Measurements from ENCODE around the gene SIX2.

SIX2 gene

GRCh38 chr2:45000921-45001868 lies 8.1 kb downstream of the SIX2 start:
- DNase-seq = no peak

GRCh38 chr2:45000341-45000901 lies 8.8 kb downstream of the SIX2 start:
- DNase-seq = no peak

- DNase-seq = no peak
Measured at GRCh38 chr2:44999540-44999939, 9.7 kb downstream of the SIX2 start.

DNA sequence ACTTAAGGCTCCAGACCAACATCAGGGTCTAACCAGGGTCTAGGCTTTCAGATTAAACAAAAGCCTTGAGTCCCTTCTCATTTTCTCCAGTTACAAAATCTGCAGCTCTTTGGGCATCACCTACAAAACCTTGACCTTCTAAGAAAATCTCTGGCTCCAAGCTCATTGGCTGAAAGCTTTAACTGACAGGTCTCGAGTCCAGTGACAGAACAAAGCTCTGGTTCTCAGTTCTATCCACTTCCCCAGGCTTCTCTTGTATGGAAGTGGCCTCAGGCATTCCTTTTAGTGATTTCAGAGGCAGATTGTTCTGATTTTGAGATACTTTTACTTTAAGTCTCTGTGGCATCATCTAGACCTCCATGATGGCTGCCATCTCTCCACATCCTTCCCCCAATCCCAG lies 11.3 kb downstream of the SIX2 start:
- no peak for DNase-seq

GRCh38 chr2:44996356-44996755 lies 12.9 kb downstream of the SIX2 start:
- no peak for DNase-seq

DNA sequence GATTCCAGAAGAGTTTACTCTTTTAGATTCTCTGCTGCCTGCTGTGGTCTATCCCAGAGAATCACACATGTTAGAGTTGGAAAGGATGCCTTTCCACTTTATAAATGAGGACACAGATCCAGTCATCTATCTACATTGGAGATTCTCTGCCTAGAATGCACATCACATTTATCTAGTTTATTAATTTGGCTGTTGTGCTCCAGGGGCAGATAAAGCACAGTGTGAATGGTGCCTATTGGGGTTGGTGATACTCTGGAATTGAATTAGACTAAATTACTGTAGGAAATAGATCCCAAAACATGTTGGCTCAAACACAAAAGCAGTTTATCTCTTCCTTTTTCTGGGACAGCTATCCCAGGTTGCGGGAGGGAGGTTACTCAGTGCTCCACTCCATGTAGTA lies 14.9 kb downstream of the SIX2 start:
- no peak for DNase-seq

- no peak for DNase-seq
Measured at GRCh38 chr2:44989176-44989575, 20.1 kb downstream of the SIX2 start.

- no peak for DNase-seq
Measured at GRCh38 chr2:44983836-44984604, 25.2 kb downstream of the SIX2 start.

DNA sequence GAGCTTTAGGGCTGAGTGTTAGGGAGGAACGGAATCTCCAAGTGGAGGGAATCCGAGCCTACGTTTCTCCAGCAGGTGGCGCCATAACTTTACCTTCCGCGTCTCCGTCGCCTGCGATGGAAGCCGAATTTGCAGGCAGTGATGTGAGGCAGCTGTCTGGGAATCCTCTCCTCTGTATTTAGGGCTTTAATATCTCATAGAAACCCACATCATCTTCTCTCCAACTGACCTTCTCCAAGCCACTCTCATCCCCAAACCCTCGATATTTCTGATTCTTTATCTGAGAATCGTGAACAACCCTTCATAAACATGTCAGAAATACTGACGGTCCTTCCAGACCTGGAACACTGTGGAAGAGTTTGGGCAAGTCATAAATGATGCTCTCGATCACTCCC lies 27.5 kb downstream of the SIX2 start:
- peak; percentile 54 to 62 for DNase-seq

GRCh38 chr2:44980751-44981713 lies 28.2 kb downstream of the SIX2 start:
- no peak for DNase-seq

- no peak for DNase-seq
Measured at GRCh38 chr2:44979581-44979980, 29.7 kb downstream of the SIX2 start.

DNA sequence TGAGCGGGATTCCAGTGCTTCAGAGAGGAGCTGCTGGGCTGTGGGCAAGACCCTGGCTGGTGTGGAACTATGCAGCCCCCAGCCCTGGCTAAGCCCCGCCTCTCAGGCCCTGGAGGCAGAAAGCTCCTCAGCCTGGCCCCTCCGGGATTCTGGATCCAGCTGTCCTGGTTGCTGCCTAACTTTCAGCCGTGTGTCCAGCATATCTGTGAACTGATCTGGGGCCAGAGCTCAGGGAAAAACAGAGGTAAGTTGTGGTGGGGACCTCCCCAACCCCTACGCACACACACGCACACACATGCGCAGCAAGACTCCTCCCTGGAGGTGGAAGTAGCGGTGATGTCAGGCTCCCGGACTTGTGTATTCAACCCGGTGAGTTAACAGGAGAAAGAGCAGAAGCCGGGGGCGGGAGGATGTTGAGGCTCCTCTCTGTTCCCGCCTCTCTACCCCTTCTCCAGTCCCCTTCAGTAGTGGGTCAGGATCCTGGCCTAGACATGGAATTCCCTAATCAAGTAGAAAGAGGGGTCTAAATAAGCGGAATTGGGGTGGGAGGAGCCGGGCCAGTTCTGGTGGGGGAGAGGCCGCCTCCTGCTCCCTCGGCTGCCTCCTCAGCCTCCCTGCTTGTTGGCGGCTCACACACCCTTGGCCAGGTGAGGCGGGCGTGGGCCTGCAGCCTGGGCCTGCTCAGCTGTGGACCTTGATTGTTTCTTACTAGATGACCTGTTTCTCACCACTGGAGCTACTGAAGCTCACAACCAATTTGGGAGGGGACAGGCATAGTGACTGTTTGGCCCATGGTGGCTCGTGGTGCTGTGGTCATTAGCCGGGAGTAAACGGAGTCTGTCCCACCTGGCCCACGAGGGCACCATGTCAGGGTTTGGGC lies 33.4 kb downstream of the SIX2 start:
- DNase-seq = no peak

DNA sequence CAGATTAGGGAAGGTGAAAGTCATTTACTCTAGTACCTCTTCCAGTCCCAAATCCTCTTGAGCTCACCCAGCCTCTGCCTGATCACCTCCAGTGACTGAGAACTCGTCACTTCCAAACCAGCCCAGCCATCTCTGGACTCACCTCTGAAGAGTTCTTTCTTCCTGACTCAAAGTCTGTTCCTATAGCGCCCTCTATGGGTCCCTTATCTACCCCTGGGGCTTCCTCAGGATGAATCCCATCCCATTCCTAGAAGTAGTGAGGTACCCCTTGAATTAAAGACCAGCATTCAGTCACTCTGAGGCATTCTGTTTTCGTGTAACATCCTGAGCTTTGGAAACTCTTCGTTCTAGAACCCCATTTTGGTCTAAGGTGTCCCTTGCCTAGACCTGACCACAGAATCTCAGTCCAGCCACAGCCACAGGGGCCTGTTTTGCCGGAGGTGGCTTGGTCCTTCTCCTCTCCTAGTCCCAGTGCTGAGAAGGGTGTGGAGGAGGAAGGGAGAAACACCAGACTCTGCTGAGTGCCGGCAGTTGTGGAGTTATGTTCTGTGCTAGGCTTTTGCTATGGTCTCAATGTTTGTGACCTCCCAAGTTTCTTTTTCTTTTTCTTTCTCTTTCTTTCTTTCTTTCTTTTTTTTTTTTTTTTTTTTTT lies 35.1 kb downstream of the SIX2 start:
- no peak for DNase-seq

DNA sequence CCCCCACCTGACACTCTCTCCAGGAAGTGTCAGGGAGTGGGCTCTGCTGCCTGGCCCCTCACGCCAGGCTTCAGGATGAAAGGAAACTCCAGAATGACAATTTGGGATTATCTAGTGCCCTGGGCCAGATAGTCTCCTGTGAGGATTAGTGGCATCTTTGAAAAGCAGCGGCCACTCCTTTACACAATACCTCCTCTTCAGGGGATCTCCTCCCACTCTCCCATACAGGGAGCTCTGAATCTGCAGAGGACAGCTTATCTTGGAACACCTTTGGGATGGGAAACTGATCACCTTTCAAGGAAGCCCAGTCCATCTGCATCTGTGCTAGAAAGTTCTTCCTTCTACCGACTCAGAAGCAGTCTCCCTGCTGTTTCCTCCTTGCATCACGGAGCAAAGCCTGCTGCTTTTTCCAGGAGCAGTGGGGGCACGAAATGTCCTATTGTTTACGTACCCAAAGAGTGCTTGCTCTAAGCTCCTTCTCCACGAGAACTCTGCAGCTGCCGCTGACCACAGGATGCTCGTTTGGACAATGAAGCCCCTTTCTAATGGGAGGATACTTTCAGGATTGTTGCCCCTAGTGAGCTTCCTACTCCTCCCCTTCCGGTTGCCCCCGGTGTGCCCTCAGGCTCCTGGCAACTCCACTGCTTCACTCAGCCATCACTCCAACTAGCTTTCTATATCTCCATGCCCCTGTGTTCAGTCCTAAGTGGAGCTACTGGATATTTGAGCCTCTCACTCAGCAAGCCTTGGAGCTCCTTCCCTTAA lies 36.3 kb downstream of the SIX2 start:
- no peak for DNase-seq

- DNase-seq = no peak
Measured at GRCh38 chr2:44970846-44971450, 38.3 kb downstream of the SIX2 start.

GRCh38 chr2:44969936-44970335 lies 39.3 kb downstream of the SIX2 start:
- DNase-seq = no peak

GRCh38 chr2:44967727-44968432 lies 41.4 kb downstream of the SIX2 start:
- DNase-seq = no peak

DNA sequence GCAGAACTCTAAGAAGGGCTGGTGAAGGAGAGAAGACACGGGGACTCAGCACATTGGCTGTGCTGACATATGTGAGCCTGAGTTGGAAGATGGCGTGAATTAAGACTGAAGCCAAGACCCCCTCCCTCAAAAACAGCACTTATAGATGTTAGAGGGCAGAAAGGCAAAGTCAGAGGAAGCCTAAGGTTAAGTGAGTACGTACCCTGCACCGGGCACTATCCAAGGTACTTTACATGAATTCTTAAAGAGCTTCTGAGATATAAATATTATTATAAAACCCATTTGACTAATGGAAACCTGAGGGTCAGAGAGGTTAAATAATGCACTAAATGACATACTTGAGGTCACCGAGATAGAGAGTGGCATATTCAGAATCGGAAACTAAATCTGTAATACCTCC lies 42.2 kb downstream of the SIX2 start:
- no peak for DNase-seq

- no peak for DNase-seq
Measured at GRCh38 chr2:44965684-44966083, 43.6 kb downstream of the SIX2 start.

Measured in activated CD4-positive, alpha-beta T cell treated with anti-CD3 and anti-CD28 coated beads for 4 hours (primary cell).